ENCODE measurements around the gene C1QTNF4. TPM values are rescaled to one million over a fixed set of nuclear protein-coding genes. Genes with fewer than 3 reads are reported as not detected.

The C1QTNF4 gene
- total RNA-seq (2014; rRNA removed; shearing (Covaris generic)) (3.6 TPM in 1 of 2 replicates, not detected in the other), total RNA-seq (2022) (0.30 TPM in 1 of 2 replicates, not detected in the other), Bru-seq, nascent RNA (percentile 18 among the genes with signal in this experiment), BruChase-seq, experiment 1, labeled RNA remaining after a 6-hour chase (percentile 36 among the genes with signal in this experiment), BruChase-seq, experiment 2, labeled RNA remaining after a 2-hour chase (percentile 41 among the genes with signal in this experiment)
- long read RNA-seq = 0 reads

DNA sequence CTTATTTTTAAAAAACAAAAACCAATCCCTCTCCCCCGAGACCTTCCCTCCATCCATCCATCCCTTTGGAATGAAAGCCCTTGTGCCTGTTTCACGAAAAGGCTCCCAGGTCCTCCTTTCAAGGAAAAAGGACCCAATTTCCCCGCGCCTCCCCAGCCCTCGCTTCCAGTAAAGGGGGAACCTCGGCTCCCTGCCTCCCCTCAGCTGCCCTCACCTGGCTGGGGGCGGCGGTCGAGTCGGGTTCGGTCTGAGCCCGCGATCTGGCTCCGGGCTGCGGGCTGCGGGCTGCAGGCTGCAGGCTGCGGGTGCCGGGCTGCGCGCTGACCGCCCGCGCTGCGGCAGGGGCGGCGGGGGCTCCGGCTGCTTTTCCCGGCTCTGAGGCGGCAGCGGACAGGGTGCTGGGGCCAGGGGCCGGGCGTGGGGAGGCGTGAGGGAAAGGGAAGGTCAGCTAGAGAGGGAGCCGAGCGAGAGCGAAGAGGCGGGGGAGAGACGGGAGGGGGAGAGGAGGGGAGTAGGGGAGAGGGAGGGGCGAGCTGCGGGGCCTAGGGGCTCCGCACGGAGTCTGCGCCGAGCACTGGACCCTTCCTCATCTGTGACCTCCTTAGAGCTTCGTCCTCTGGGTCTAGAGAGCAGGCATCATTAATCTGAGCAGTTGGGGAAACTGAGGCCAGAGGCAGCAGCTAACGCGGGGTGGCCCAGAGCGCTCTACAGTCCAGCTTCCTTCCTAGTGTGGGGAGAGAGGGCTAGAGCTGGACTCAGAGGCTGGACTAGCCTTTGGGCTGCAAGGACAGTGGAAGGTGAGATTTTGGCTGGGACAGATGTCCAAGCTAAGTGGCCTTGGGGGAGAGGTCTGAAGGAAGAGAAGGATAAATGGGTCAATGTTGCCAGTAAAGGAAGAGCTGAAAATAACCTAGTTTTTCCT lies at the start of gene C1QTNF4:
C1QTNF4 (minus strand) TSS at position 478 of the 922 bp plus-strand sequence. CDS start 3,601 bp downstream, outside the sequence.
- BruUV-seq (replicated peaks) = no TSS peak

GRCh38 chr11:47642099-47642855 lies 48.1 kb upstream of the C1QTNF4 start, which contains the start of gene MTCH2:
MTCH2 (minus strand) TSS chr11:47642559; CDS start chr11:47642465, 94 bp downstream.
- TF ChIP-seq CTCF (conservative IDR thresholded peaks at IDR 0.05; ENCODE audit: low read length) (0 out of 2 replicates have a peak, but pooled peaks have one; percentile 43), EZH2phosphoT487 (IDR thresholded peaks at IDR 0.05; ENCODE audit: borderline replicate concordance, low read depth, low read length) (no peak)
- Histone ChIP-seq H3K9me2 (ENCODE audit: insufficient read depth, low read length) (no peaks in the 10 kb centered on the region), H3K4me3 (ENCODE audit: low read depth, low read length, poor library complexity, severe bottlenecking) (peak within 1 kb of the TSS; percentile 89), H3K27ac (ENCODE audit: low read depth, low read length, poor library complexity, severe bottlenecking) (peak within 1 kb of the TSS; percentile 75), H3K36me3 (ENCODE audit: insufficient read depth, low read length) (peaks cover 32% of the 10 kb centered on the region), H3K4me1 (ENCODE audit: insufficient read depth, low read length, poor library complexity, severe bottlenecking) (peaks cover 21% of the 10 kb centered on the region), H2AFZ (ENCODE audit: low read length) (peak within 1 kb of the TSS; percentile 45), H4K20me1 (ENCODE audit: insufficient read depth, low read length) (no peaks in the 10 kb centered on the region), H3K9me3 (ENCODE audit: low read length) (no peaks in the 10 kb centered on the region), H3K79me2 (ENCODE audit: insufficient read depth, low read depth, low read length) (peaks cover 34% of the 10 kb centered on the region), H3K4me2 (ENCODE audit: low read length) (peak within 1 kb of the TSS; percentile 93)
- intact Hi-C loops (cut with micrococcal nuclease; ENCODE audit: unreplicated experiment) = loop anchor here (1.0 to 10.0 kb wide), 5 partner anchors 63 to 473 kb away; partner anchors contain the start of genes AGBL2, FNBP4, KBTBD4 and NDUFS3
- BruUV-seq (replicated peaks) = no TSS peak
- POLR2A ChIA-PET = interaction anchor here (0.7 to 1.5 kb wide), 3 partner anchors 48 to 1355 kb away, joined by 3 to 4 read pairs (median 3); no protein-coding TSS in a partner anchor
- peak; percentile 98 for DNase-seq (ENCODE audit: low spot score)
- CTCF ChIA-PET (ENCODE audit: unreplicated experiment) = interaction anchor here (0.6 kb wide), 1 partner anchor 189 kb away, joined by 3 read pairs; no protein-coding TSS in a partner anchor

More for the DNA sequence above, at the start of gene C1QTNF4:
- no peaks in the 10 kb centered on the region for H3K9me3 ChIP-seq (ENCODE audit: low read length)
- H3K9me2 ChIP-seq (ENCODE audit: insufficient read depth, low read length) = no peaks in the 10 kb centered on the region
- no peak within 1 kb of the TSS for H3K4me3 ChIP-seq (ENCODE audit: low read depth, low read length, poor library complexity, severe bottlenecking)
- no peaks in the 10 kb centered on the region for H3K36me3 ChIP-seq (ENCODE audit: insufficient read depth, low read length)
- no peaks in the 10 kb centered on the region for H4K20me1 ChIP-seq (ENCODE audit: insufficient read depth, low read length)
- intact Hi-C loops (cut with micrococcal nuclease; ENCODE audit: unreplicated experiment) = no loop called here
- peaks cover 6% of the 10 kb centered on the region for H3K4me1 ChIP-seq (ENCODE audit: insufficient read depth, low read length, poor library complexity, severe bottlenecking)
- ChIA-PET POLR2A (interaction anchor here (0.6 kb wide), 1 partner anchor 344 kb away, joined by 3 read pairs; no protein-coding TSS in a partner anchor), CTCF (ENCODE audit: unreplicated experiment) (no interaction called here)
- H3K4me2 ChIP-seq (ENCODE audit: low read length) = no peak within 1 kb of the TSS
- H3K79me2 ChIP-seq (ENCODE audit: insufficient read depth, low read depth, low read length) = no peaks in the 10 kb centered on the region
- TF ChIP-seq EZH2phosphoT487 (IDR thresholded peaks at IDR 0.05; ENCODE audit: borderline replicate concordance, low read depth, low read length) (no peak), CTCF (conservative IDR thresholded peaks at IDR 0.05; ENCODE audit: low read length) (no peak)
- no peak within 1 kb of the TSS for H2AFZ ChIP-seq (ENCODE audit: low read length)
- H3K27ac ChIP-seq (ENCODE audit: low read depth, low read length, poor library complexity, severe bottlenecking) = no peak within 1 kb of the TSS
- DNase-seq (ENCODE audit: low spot score) = no peak

All from OCI-LY7 (cell line).